Activated CD8-positive, alpha-beta T cell treated with anti-CD3 and anti-CD28 coated beads for 36 hours (primary cell): ENCODE data around the gene SEMA5B. TPM values are rescaled to one million over a fixed set of nuclear protein-coding genes. Genes with fewer than 3 reads are reported as not detected.

ENCODE experiments used
- ATAC-seq: fragments of 200-7000 bp; cut with Tn5 transposase; one replicate; pipeline ENCODE4 v1.10.0; 2021; ENCODE audit warnings: mild to moderate bottlenecking, moderate library complexity
- CTCF ChIA-PET: fragments of 350-600 bp; sonication (Branson Sonifier 250); formaldehyde crosslinking; loops from one replicate; lab custom pipeline; 2021; ENCODE audit warnings: antibody characterized with exemption; lab: Charles Lee
- POLR2A ChIA-PET: fragments of 350-600 bp; sonication (Branson Sonifier 250); formaldehyde crosslinking; loops from one replicate; lab custom pipeline; 2021; ENCODE audit warnings: antibody characterized with exemption; lab: Charles Lee
- DNase-seq: peaks from one replicate; pipeline ENCODE4 v3.0.0-alpha.2; 2020
- H3K27ac Mint-ChIP-seq: one replicate; pipeline ENCODE4 v1.8.0; 2021; ENCODE audit warnings: mild to moderate bottlenecking, mixed read lengths
- H3K27me3 Mint-ChIP-seq: one replicate; pipeline ENCODE4 v1.8.0; 2021; ENCODE audit warnings: mixed read lengths
- H3K36me3 Mint-ChIP-seq: one replicate; pipeline ENCODE4 v1.8.0; 2021; ENCODE audit warnings: low read depth, mixed read lengths
- H3K4me1 Mint-ChIP-seq: one replicate; pipeline ENCODE4 v1.8.0; 2021; ENCODE audit warnings: low read depth, mixed read lengths
- H3K4me3 Mint-ChIP-seq: one replicate; pipeline ENCODE4 v1.8.0; 2021; ENCODE audit warnings: mild to moderate bottlenecking, moderate library complexity, mixed read lengths
- H3K9me3 Mint-ChIP-seq: one replicate; pipeline ENCODE4 v1.8.0; 2021; ENCODE audit warnings: mixed read lengths
- CTCF ChIP-seq: fragments of 200-600 bp; IDR thresholded peaks from one replicate; pipeline ENCODE4 v1.8.0; 2022; ENCODE audit warnings: antibody characterized with exemption, mild to moderate bottlenecking
- intact Hi-C: fragments of 100-400 bp; cut with micrococcal nuclease; formaldehyde crosslinking; loops from one replicate; pipeline ENCODE4 v1.10.0; 2022
- total RNA-seq, 2 experiments: library from RNA; stranded (reverse); gene quantifications; one replicate each; pipeline ENCODE4 v1.2.3, GENCODE V29; 2021

SEMA5B gene
- total RNA-seq, 2 experiments from 2014 or later = not detected

DNA sequence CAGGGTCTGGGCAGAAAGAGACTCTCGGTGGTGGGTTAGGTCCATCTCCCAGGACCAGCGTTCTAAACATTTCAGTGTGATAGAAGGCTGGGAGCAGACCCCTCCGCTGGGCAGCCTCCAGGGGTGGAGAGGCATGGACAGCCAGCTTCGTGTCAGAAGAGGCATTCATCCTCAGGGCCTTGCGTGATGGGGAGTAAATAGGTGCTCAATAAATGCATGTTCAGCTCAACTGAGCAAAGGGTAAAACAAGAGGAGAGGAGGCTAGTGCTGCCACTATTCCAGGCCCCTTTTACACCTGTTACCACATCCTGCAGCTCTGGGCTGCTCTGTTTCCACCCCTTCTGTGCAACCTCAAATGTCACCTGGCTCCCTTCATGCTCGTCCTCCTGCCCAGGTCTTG is 49.0 kb downstream of the SEMA5B start:
- peaks cover 4% of the 10 kb centered on the region for H3K27me3 Mint-ChIP-seq
- H3K27ac Mint-ChIP-seq = no peak overlapping the region
- no peaks in the 10 kb centered on the region for H3K9me3 Mint-ChIP-seq
- intact Hi-C loops = no loop called here
- H3K4me3 Mint-ChIP-seq = no peak overlapping the region
- peaks cover 14% of the 10 kb centered on the region for H3K4me1 Mint-ChIP-seq
- no peak for TF ChIP-seq CTCF
- DNase-seq (no peak), ATAC-seq (no peak)
- POLR2A ChIA-PET = no interaction called here
- CTCF ChIA-PET = no interaction called here
- no peaks in the 10 kb centered on the region for H3K36me3 Mint-ChIP-seq

- intact Hi-C loops = no loop called here
- POLR2A ChIA-PET = no interaction called here
- Mint-ChIP-seq H3K4me3 (no peak overlapping the region), H3K36me3 (no peaks in the 10 kb centered on the region), H3K4me1 (peaks cover 14% of the 10 kb centered on the region), H3K9me3 (no peaks in the 10 kb centered on the region), H3K27ac (no peak overlapping the region), H3K27me3 (peaks cover 4% of the 10 kb centered on the region)
- DNase-seq = no peak
- CTCF ChIA-PET = no interaction called here
- ATAC-seq = no peak
- no peak for TF ChIP-seq CTCF
Measured at GRCh38 chr3:122977746-122978466, 49.7 kb downstream of the SEMA5B start.

- H3K36me3 Mint-ChIP-seq = no peaks in the 10 kb centered on the region
- intact Hi-C loops = no loop called here
- H3K4me3 Mint-ChIP-seq = peak overlapping the region; percentile 43
- POLR2A ChIA-PET = no interaction called here
- H3K4me1 Mint-ChIP-seq = peaks cover 14% of the 10 kb centered on the region
- CTCF ChIA-PET = no interaction called here
- peaks cover 4% of the 10 kb centered on the region for H3K27me3 Mint-ChIP-seq
- DNase-seq = peak; percentile 38
- TF ChIP-seq CTCF = no peak
- ATAC-seq = peak; percentile 65
- H3K9me3 Mint-ChIP-seq = no peaks in the 10 kb centered on the region
- H3K27ac Mint-ChIP-seq = peak overlapping the region; percentile 22
Measured at GRCh38 chr3:122975924-122976293, 51.7 kb downstream of the SEMA5B start.

GRCh38 chr3:122975163-122975923 is 52.2 kb downstream of the SEMA5B start:
- Mint-ChIP-seq H3K4me3 (peak overlapping the region; percentile 43), H3K27ac (peak overlapping the region; percentile 22), H3K27me3 (peaks cover 4% of the 10 kb centered on the region), H3K36me3 (no peaks in the 10 kb centered on the region), H3K4me1 (peaks cover 14% of the 10 kb centered on the region), H3K9me3 (no peaks in the 10 kb centered on the region)
- CTCF ChIA-PET = no interaction called here
- intact Hi-C loops = no loop called here
- ATAC-seq (peak; percentile 56), DNase-seq (peak; percentile 27)
- TF ChIP-seq CTCF = no peak
- POLR2A ChIA-PET = no interaction called here

DNA sequence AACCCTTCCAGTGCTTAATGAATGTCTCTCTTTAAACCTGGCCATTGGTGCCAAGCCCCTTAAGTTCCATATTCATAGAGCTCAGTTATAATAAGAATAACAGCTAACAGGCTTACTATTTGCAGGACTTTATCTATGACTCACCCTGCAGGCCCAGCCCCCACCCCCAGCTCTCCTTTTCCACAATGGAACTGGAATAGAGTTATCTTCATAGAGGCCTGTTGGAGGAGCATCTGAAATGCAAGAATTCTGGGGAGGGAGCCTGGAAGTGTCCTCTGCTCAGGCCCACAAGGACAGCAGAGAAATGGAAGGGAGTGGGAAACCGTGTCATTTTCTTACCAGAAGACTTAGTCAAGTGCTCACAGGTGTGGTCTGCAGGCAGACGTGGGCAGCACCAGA is 52.8 kb downstream of the SEMA5B start:
- POLR2A ChIA-PET = interaction anchor here (0.6 kb wide), 1 partner anchor 10 kb away, joined by 3 read pairs; no protein-coding TSS in a partner anchor
- intact Hi-C loops = no loop called here
- peaks cover 4% of the 10 kb centered on the region for H3K27me3 Mint-ChIP-seq
- peaks cover 14% of the 10 kb centered on the region for H3K4me1 Mint-ChIP-seq
- peak; percentile 15 for ATAC-seq
- no peak overlapping the region for H3K4me3 Mint-ChIP-seq
- TF ChIP-seq CTCF = no peak
- CTCF ChIA-PET = no interaction called here
- no peak for DNase-seq
- H3K27ac Mint-ChIP-seq = no peak overlapping the region
- no peaks in the 10 kb centered on the region for H3K9me3 Mint-ChIP-seq
- H3K36me3 Mint-ChIP-seq = no peaks in the 10 kb centered on the region
